Liver (tissue), 9 donors: ENCODE measurements around the gene ENKD1. TPM values are rescaled to one million over a fixed set of nuclear protein-coding genes. Genes with fewer than 3 reads are reported as not detected.
"Not testable (repeated sequence)": the region's sequence is repeated elsewhere in the genome, so short reads cannot be mapped to it uniquely, and the experiment has no call there.

Source experiments
- DNase-seq: peaks from one replicate; pipeline ENCODE4 v3.0.0-alpha.2; 2017; ENCODE audit warnings: low spot score
- H3K27ac ChIP-seq, 2 donors: one replicate each; pipeline ENCODE4 v1.7.0; 2013; ENCODE audit warnings: inconsistent platforms in 2 of 2, low read length in 2 of 2, control low read depth in 1 of 2, low read depth in 1 of 2, mild to moderate bottlenecking in 1 of 2
- H3K27me3 ChIP-seq, 4 donors: one replicate each; pipeline versions ENCODE4 v1.6.1 to v1.7.0; 2013; ENCODE audit warnings: low read length in 3 of 4, inconsistent platforms in 1 of 4, mild to moderate bottlenecking in 1 of 4, moderate library complexity in 1 of 4; ENCODE audit not compliant: control insufficient read depth in 4 of 4, insufficient read depth in 4 of 4
- H3K36me3 ChIP-seq, 4 donors: one replicate each; pipeline versions ENCODE4 v1.6.1 to v1.7.0; 2013; ENCODE audit warnings: low read length in 3 of 4, mild to moderate bottlenecking in 3 of 4, low read depth in 1 of 4, moderate library complexity in 1 of 4; ENCODE audit not compliant: control insufficient read depth in 4 of 4, insufficient read depth in 3 of 4
- H3K4me1 ChIP-seq, 4 donors: one replicate each; pipeline versions ENCODE4 v1.6.1 to v1.7.0; 2013; ENCODE audit warnings: low read length in 3 of 4, mild to moderate bottlenecking in 3 of 4, moderate library complexity in 1 of 4; ENCODE audit not compliant: control insufficient read depth in 4 of 4, insufficient read depth in 4 of 4
- H3K4me3 ChIP-seq, 3 donors: one replicate each; pipeline versions ENCODE4 v1.6.1 to v1.7.0; 2013; ENCODE audit warnings: low read length in 3 of 3, control low read depth in 1 of 3, low read depth in 1 of 3, mild to moderate bottlenecking in 1 of 3
- H3K9ac ChIP-seq, 2 donors: one replicate each; pipeline ENCODE4 v1.7.0; 2013; ENCODE audit warnings: low read length in 2 of 2, mild to moderate bottlenecking in 2 of 2, moderate library complexity in 2 of 2, control low read depth in 1 of 2, low read depth in 1 of 2
- H3K9me3 ChIP-seq, 4 donors: one replicate each; pipeline versions ENCODE4 v1.6.1 to v1.7.0; 2013; ENCODE audit warnings: low read length in 3 of 4; ENCODE audit not compliant: control insufficient read depth in 4 of 4
- ATF3 ChIP-seq: IDR thresholded peaks from 2 replicates; pipeline ENCODE4 v1.6.1; 2016; ENCODE audit warnings: antibody characterized with exemption
- EGR1 ChIP-seq, 2 donors: IDR thresholded peaks; 2 replicates each; pipeline ENCODE4 v1.6.1; 2016 to 2018; ENCODE audit warnings: antibody characterized with exemption in 2 of 2, low read depth in 2 of 2
- FOXA1 ChIP-seq: IDR thresholded peaks from 2 replicates; pipeline ENCODE4 v1.6.1; 2016; ENCODE audit warnings: antibody characterized with exemption
- FOXA2 ChIP-seq: IDR thresholded peaks from 2 replicates; pipeline ENCODE4 v1.6.1; 2016; ENCODE audit warnings: antibody characterized with exemption
- HNF4A ChIP-seq, 2 donors: conservative IDR thresholded peaks; 2 replicates each; pipeline ENCODE4 v1.6.1; 2016; ENCODE audit warnings: antibody characterized with exemption in 2 of 2, mild to moderate bottlenecking in 2 of 2
- HNF4G ChIP-seq: IDR thresholded peaks from 2 replicates; pipeline ENCODE4 v1.6.1; 2016; ENCODE audit warnings: antibody characterized with exemption
- JUND ChIP-seq, 2 donors: IDR thresholded peaks; 2 replicates each; pipeline ENCODE4 v1.6.1; 2016; ENCODE audit warnings: antibody characterized with exemption in 2 of 2
- NR2F2 ChIP-seq: IDR thresholded peaks from 2 replicates; pipeline ENCODE4 v1.6.1; 2016; ENCODE audit warnings: antibody characterized with exemption
- RAD21 ChIP-seq, 2 donors: IDR thresholded peaks; 2 replicates each; pipeline ENCODE4 v1.6.1; 2016; ENCODE audit warnings: antibody characterized with exemption in 2 of 2, mild to moderate bottlenecking in 2 of 2
- RXRA ChIP-seq, 2 donors: IDR thresholded peaks; 2 replicates each; pipeline ENCODE4 v1.6.1; 2017 to 2018; ENCODE audit warnings: antibody characterized with exemption in 2 of 2, mild to moderate bottlenecking in 1 of 2
- SP1 ChIP-seq: IDR thresholded peaks from 2 replicates; pipeline ENCODE4 v1.6.1; 2018; ENCODE audit warnings: antibody characterized with exemption, mild to moderate bottlenecking
- TAF1 ChIP-seq: conservative IDR thresholded peaks from 2 replicates; pipeline ENCODE4 v1.6.1; 2016; ENCODE audit warnings: antibody characterized with exemption, mild to moderate bottlenecking
- ZBTB33 ChIP-seq: IDR thresholded peaks from 2 replicates; pipeline ENCODE4 v1.6.1; 2016; ENCODE audit warnings: antibody characterized with exemption
- WGBS: extraction: QIAGEN DNeasy Blood & Tissue Kit; methylation state at CpG from one replicate; pipeline ENCODE4 v1.1.7; 2013; 5-methylcytosine and 5-hydroxymethylcytosine counted together
- polyA plus RNA-seq, 2 donors: library from polyadenylated mRNA; stranded (reverse) in 1 of 2; unstranded in 1 of 2; fragments of 200-250 nt in 1 of 2; fragments of >200 nt in 1 of 2; fragmentation: Nextera tagmentation in 1 of 2; extraction: Ambion mirVana in 1 of 2; gene quantifications; one replicate each; pipeline versions ENCODE4 v1.2.1 to v1.2.3, GENCODE V29; 2013 to 2015
- total RNA-seq, 2 donors: library from RNA; depleted of rRNA; stranded (reverse); fragments of >200 nt; gene quantifications; one replicate each; pipeline ENCODE4 v1.2.3, GENCODE V29; 2014
- TF ChIP-seq, protein P1 (sequence below): IDR thresholded peaks from 2 replicates; pipeline ENCODE4 v1.6.1; 2016; ENCODE audit warnings: antibody characterized with exemption, mild to moderate bottlenecking
- donor health status: healthy.
- donor health status: healthy.
- donor health status: healthy.
- donor health status: healthy.
- donor health status: healthy.

The ENKD1 gene
- total and polyA plus RNA-seq, 4 donors: 2.6 to 7.8 (median 4.7) TPM

DNA sequence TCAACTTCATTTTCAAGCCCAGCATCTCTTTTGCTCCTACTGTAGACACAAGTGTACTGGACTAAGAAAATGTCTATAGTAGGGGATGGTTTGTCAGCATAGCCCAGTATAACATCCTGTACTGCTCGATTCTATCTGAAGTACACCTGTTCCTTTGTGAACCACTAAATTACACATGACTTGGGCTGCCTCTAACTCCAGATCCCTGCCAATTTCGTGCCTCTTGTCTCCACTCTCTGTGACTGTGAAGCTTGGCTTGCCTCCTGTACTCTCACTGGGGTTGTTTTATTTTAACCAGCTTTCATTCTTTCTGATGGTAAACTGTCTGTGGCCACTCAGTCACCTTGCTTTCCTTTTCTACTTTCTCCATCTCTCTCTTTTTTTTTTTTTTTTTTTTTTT lies 28.1 kb upstream of the ENKD1 start:
- no peaks in the 10 kb centered on the region for H3K9me3 ChIP-seq
- WGBS: 42% methylated on average over 2 of the region's 2 CpGs
- no peak overlapping the region for H3K4me3 ChIP-seq
- H3K9ac ChIP-seq: no peak overlapping the region
- no peak for DNase-seq
- no peaks in the 10 kb centered on the region for H3K27me3 ChIP-seq
- TF ChIP-seq RXRA (IDR thresholded peaks at IDR 0.05): no peak
- H3K27ac ChIP-seq: peak overlapping the region in 1 of 2 donors; percentile 4
- peaks cover 0 to 13% (median 9%) of the 10 kb centered on the region in 4 donors for H3K4me1 ChIP-seq
- H3K36me3 ChIP-seq: peaks cover 0 to 4% (median 2%) of the 10 kb centered on the region in 4 donors

GRCh38 chr16:67693517-67694285 lies 27.2 kb upstream of the ENKD1 start:
- not testable (repeated sequence) for H3K27me3 ChIP-seq, H3K27ac ChIP-seq, DNase-seq, H3K9ac ChIP-seq, H3K4me3 ChIP-seq, H3K36me3 ChIP-seq, H3K9me3 ChIP-seq
- H3K4me1 ChIP-seq: peaks cover 0 to 13% (median 8%) of the 10 kb centered on the region in 4 donors
- WGBS: 92% methylated on average over 8 of the region's 8 CpGs

- Histone ChIP-seq H3K4me1 (peaks cover 0 to 12% (median 10%) of the 10 kb centered on the region in 4 donors), H3K36me3 (peaks cover 0 to 20% (median 11%) of the 10 kb centered on the region in 4 donors), H3K27me3 (no peaks in the 10 kb centered on the region), H3K27ac (peak overlapping the region; percentile 39 to 61), H3K9ac (no peak overlapping the region), H3K9me3 (no peaks in the 10 kb centered on the region), H3K4me3 (no peak overlapping the region)
- WGBS: 90% methylated on average over 17 of the region's 17 CpGs
- no peak for TF ChIP-seq NR2F2
- no peak for TF ChIP-seq RXRA (IDR thresholded peaks at IDR 0.05)
- no peak for TF ChIP-seq HNF4A (conservative IDR thresholded peaks at IDR 0.05)
- no peak for TF ChIP-seq SP1
- TF ChIP-seq ATF3: no peak
- TF ChIP-seq HNF4G: no peak
- TF ChIP-seq JUND (IDR thresholded peaks at IDR 0.05): no peak
- TF ChIP-seq ZBTB33: no peak
- no peak for TF ChIP-seq RAD21 (IDR thresholded peaks at IDR 0.05)
- TF ChIP-seq EGR1 (IDR thresholded peaks at IDR 0.05; ENCODE audit: low read depth in 2 of 2): no peak
- TF ChIP-seq TAF1: no peak
- no peak for TF ChIP-seq FOXA1
- TF ChIP-seq FOXA2: no peak
- TF ChIP-seq, protein P1, sequence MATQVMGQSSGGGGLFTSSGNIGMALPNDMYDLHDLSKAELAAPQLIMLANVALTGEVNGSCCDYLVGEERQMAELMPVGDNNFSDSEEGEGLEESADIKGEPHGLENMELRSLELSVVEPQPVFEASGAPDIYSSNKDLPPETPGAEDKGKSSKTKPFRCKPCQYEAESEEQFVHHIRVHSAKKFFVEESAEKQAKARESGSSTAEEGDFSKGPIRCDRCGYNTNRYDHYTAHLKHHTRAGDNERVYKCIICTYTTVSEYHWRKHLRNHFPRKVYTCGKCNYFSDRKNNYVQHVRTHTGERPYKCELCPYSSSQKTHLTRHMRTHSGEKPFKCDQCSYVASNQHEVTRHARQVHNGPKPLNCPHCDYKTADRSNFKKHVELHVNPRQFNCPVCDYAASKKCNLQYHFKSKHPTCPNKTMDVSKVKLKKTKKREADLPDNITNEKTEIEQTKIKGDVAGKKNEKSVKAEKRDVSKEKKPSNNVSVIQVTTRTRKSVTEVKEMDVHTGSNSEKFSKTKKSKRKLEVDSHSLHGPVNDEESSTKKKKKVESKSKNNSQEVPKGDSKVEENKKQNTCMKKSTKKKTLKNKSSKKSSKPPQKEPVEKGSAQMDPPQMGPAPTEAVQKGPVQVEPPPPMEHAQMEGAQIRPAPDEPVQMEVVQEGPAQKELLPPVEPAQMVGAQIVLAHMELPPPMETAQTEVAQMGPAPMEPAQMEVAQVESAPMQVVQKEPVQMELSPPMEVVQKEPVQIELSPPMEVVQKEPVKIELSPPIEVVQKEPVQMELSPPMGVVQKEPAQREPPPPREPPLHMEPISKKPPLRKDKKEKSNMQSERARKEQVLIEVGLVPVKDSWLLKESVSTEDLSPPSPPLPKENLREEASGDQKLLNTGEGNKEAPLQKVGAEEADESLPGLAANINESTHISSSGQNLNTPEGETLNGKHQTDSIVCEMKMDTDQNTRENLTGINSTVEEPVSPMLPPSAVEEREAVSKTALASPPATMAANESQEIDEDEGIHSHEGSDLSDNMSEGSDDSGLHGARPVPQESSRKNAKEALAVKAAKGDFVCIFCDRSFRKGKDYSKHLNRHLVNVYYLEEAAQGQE: no peak
- DNase-seq: no peak
Observed at GRCh38 chr16:67685388-67686112, 19.0 kb upstream of the ENKD1 start.
